M059J (cell line): Measurements from ENCODE around the gene BCAR3. TPM values are rescaled to one million over a fixed set of nuclear protein-coding genes. Genes with fewer than 3 reads are reported as not detected.
A peak's percentile ranks its signal among the peaks of the same experiment; 100 is the strongest.

ENCODE experiments used
- DNase-seq: peaks from one replicate; pipeline ENCODE4 v3.0.0-alpha.2; 2012; ENCODE audit warnings: low read depth
- total RNA-seq: library from RNA; depleted of rRNA; stranded (reverse); fragments of >200 nt; shearing (Covaris generic); gene quantifications from 2 replicates; pipeline ENCODE4 v1.2.3, GENCODE V29; 2014

Gene BCAR3
- total RNA-seq, 1 experiment from 2014 or later: 72.2 TPM

DNA sequence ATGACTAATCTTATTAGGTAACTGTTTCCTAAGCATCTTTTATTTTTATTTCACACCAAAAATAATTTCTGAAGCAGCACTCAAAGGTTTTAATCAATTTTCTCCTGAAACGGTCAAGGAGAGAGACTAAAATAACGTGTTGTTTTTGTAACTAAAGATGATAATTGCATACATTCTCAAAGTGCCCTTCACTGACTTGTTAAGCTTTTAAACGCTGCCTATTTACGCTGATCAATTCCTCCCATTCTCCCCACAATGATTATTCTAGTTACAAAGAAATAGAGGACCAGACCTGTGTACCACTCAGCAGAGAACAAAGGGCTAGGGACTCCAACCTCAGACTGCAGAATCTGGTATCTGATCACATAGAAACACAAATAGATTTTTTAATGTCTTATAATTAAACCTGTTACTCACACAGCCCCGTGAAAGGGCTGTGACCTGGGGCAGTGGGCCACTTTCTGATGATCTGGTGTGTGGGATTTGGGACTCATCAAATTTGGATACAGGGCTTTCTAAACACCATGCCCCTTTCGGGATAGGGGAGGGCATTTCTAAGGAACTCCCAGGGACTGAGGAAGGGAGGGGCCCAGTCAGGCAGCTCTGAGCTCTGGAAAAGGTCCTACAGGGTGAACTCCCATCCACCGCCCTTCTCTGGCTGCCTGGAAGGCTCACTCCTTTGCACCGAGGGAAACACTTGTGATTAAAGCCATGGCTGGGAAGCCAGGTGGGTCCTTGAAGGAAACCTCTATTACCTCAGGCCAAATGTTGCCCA, 65.2 kb downstream of the BCAR3 start:
- DNase-seq: peak; percentile 72

DNA sequence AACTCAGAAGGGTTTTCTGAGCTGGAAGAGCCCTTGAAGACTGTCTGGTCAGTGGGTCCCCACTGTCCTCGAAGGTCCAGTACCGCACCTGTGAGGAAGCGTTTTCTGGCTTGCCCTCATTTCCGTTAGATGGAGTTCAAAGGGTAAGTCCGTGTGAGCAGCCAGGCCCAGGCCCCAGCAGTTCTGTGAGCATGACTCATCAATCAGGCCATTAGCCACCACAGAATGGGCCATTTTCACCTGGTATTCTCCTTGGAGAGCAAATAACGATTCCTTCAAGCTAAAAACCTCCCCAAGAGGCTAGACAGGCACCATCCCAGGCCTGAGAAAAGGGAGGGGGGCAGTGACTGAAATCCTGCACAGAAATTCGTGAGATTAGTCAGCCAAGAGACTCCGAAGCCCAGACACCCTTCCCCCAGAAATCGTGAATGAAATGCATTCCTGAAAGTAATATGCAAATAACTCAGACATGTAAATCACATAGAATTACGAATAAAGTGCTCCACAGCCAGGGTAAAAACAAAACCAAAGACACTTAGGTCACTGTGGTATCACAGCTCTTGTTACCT, 66.0 kb downstream of the BCAR3 start:
- DNase-seq: peak; percentile 94

DNA sequence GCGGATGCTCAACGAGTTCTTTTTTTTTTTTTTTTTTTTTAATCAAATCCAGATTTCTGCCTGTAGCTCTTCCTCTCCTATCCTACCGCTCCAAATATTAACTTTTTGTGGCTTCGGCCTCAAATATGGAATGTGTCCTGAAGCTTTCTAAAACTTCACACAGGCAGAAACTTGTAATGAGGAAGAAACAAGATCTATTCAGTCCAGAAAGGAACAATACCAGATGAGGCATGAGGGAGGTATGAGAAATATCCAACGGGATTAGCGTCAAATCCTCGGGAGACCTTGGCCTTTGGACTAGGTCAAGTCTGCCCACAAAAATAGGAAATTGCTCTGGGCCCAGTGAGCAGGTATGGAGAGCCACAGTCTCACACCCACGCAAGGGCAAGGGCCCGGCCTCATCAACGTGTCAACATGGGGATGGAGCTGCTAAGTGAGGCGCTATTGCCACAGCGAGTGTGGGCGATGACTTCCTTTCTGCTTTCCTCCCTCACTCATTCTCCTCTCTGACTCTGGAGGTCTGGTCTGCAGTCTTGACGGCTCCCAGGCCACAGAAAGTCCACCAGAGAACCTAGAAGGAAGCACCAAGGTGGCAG, 66.6 kb downstream of the BCAR3 start:
- DNase-seq: peak; percentile 70

DNA sequence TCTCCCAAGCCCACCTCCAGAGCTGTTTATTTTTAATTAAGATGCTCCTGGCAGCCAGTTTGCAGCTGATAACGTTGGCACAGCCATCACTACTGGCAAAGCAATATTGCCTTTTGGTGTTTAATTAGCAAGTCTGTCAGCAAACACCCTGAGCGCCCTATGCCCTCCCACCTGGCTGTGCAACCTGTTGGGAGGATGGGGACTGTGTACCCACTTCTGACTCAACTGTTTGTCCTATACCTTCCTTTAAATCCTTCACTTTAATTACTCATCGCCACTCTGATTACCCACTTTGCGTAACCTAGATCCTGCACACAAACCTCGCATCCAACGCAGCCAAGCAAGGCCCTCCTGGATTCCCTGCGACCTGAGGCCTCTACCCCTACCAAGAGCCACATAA, 67.1 kb downstream of the BCAR3 start:
- DNase-seq: no peak

DNA sequence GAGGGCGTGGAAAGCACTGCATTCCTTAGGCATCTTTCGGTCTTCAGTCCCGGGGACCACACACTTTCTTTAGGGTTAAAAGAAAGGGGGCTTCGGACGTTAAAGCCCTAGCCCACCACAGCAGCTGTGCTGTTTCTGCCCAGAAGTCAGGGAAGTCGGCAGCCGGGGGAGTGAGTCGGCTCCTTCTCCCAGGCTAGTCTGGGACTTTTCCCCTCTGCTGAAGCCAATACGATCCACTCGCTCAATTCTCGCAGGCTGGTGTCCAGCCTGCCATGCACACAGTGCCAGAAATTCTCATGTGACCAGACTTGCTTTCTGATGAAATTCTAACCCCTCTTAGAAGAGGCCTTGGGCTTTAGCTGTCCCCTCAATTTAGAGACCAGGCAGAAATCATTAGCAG, 67.7 kb downstream of the BCAR3 start:
- no peak for DNase-seq

DNA sequence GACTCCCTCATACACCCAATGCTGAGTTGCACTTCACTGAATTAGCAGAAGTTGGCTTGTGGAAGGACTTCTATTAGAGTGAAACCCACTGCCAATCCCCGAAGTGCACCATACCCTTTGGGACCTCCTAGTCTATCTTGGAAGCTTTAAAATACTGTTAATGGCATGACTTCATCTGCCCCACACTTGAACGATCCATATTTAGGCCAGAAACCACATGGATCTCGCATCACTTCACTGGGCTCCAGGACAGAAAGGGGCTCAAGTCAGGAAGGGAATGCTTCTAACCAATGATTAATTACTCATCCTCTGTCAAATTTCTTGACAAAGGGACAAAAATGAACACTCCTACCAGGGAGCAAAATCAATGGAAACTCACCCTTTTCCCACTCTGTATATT, 69.1 kb downstream of the BCAR3 start:
- no peak for DNase-seq

DNA sequence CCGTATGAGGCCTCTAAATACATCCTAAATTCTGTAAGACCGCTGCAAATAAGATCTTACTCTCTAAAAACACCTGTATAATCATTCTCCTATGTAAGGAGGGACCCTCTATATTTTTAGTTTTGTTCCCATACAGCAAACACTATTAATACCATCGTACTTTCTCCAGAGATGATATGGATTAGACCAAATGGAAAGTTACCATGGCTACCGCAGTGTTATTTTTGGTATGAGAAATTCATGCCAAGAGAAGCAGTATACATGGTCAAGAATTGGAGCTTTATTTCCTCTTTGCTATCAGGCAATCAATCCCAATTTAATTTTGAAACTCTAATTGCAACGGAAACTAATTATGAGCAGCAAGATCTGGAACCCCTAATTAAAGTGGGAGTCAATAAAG, 70.0 kb downstream of the BCAR3 start:
- DNase-seq: no peak

DNA sequence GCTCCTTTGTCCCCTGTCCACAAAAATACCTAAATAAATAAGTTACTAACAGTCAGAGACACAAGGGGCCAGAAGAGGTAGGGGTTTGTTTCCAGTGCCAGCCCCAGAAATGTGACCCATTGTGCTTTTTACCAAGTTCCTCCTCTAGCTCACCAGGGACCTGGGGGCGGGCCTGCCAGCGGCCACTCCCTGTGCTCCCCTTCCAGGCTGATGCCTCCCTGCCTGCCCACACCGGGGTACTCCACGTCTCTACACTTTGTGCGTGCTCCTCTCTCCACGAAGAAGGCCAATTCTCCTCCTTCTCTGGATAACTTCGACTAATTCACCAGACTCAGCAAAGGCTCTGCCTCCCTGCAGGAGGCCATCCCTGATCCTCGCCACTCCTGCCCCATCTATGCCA, 72.1 kb downstream of the BCAR3 start:
- DNase-seq: no peak

DNA sequence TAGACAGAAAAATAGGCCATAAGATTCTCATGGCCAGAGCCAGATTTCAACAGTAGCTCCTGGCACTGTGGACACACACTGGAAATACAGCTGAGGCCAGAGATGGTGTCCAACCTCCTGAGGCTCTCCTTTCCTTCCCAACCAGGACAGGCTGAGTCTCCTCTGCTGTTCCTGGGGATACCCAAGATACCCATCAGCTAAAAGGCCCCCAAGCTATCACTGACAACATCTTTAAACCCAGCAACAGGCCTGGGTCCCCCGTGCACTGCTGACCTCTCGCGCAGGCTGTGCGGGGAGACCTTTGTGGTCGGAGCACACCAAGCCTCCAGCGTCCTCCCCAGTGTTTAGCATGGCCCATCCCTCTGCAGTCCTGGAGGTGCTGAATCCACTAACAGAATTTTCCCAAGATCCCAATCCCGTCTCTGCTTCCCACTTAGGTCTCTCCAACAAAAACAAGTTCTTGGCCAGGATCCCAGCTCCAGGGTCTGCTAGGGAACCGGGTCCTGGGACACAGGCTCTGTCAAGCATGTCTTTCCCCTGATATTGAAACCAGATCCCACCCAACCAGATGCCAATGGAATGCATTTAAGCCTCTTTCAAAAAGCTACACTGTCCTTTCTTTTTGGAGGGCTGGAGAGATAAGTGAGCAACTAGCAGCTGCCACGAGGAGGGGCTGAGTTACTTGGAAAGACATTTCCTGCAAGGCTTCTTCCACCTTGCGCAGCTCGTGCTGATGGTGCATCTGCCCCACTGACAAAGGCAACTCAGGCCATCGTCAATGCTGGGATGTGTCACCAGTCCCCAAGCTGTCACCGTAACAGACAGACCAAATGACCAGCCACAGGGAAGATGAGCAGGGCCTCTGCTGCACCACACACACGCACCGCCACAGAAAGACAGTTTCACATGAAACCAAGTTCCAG, 73.2 kb downstream of the BCAR3 start:
- no peak for DNase-seq

DNA sequence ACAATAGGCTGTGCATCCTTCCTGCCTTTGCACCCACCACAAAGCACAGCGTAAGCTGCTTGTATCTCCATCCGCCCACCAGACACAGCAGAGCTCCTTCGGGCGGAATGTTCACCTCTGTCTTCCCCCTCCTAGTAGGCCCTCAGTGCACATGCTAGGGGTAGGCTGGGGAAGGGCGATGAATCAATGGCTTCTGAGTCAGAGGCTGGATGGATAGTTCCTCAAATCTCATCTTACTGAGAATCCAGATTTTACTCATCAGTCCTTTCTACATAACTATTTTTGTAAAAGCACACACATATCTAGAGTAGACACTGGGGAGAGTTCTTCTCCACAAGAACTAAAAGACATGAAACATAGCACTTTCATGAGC, 73.8 kb downstream of the BCAR3 start:
- peak; percentile 41 for DNase-seq

DNA sequence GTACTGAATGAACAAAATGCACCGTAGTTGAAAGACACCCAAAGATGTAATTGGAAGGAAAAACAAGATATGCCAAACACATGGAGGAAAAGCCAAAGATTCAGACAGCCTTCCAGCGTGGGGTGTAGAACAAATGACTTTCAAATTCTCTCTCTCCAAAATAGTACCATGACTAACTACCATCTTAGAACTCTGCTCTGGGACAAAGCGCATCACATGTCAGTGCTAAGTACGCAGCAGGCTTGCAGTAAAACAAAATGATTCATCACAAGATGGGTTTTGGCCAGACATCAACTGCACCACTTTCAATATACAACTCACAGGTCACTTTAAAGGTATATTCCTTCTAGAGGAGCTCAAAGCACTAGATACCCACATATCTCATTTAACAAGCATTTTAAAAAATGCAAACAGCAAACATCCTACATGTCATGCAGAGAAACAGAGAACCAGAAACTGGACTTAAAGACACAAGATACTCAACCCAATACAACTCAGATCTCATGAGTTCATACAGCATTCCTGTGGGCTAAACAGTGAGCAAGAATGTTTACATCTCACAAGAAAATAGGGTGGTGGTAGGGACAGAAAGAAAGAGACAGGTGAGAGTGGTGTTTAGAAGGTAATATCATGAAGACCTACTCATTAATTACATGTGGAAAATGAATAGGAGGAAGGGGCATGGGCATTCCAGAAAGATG, 75.7 kb downstream of the BCAR3 start:
- peak; percentile 95 for DNase-seq

DNA sequence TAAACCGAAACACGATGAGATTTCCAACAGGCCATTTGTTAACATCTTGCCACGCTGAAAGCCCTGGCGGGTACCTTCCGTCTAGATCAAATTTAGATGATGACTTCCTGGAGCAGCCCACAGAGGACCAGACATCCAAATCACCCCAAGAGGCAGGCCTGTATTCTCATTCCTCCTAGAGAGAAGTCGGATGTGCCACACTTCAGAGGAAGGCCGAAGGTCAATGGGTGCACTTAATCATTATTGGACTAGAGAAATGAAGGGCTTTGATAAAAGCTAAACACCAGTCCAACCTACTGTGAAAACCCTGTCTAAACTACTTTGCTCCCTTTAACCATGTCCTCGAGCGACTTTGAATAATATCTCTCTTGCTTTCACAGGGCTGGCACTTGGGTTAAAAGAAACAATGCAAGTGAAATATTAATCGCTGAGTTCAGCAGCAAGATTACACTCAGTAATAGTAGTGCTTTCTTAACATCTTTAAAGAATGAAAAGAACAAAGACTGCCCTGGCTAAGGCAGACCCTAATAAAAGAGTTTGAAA, 76.5 kb downstream of the BCAR3 start:
- DNase-seq: no peak

DNA sequence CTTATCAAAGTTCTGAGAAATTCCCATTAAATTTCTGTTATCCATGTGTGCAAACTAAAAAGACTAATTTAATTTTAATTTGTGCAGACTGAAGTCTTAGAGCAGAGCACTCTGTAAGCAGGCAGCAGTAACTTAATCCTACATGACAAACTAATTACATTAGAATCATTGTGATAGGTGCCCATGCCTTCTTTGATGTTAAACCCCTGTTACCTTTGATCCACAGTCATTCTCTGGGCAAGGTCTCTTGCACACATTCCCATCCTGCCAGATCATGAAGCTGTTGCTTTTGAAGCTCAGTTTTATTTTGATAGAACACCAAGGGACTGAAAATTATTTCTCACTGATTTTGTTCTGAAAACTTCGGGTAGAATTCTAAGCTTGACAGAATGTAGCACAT, 77.2 kb downstream of the BCAR3 start:
- no peak for DNase-seq

DNA sequence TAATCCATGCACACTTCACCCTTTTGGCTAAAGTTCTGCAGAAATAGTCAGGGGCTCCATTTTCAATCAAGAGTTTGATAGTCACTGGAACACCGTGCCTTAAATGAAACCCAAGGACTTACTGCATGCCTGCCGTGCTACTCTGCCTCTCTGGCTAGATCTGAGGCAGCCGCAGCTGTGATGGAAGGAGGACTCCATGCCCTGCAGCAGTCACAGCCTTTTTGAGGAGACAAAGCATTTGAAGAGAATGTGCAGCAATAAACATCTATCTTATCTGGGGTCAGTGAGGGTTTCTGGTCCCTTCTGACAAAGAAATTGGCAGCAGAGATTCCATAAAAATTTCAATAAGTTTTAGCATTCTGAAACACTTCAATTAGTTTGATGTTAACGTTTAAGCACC, 78.0 kb downstream of the BCAR3 start:
- no peak for DNase-seq

DNA sequence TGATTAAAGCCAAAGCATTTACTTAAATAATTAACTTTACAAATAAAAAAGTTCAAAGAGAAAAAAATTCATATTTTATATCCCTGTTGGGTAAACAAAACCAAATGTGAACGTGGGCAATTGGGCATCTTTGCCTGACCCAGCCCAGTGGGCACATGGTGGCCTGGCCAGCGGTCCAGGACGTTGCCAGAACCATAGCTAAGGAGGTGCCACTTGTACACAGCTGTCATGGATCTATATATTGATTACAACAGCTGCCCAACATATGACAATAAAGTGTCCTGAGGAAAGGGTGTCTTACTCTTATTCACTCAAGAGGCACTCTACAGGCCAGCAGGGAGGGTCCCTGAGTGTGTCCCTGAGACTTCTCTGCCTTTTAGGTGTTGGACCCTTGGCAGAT, 78.5 kb downstream of the BCAR3 start:
- no peak for DNase-seq

DNA sequence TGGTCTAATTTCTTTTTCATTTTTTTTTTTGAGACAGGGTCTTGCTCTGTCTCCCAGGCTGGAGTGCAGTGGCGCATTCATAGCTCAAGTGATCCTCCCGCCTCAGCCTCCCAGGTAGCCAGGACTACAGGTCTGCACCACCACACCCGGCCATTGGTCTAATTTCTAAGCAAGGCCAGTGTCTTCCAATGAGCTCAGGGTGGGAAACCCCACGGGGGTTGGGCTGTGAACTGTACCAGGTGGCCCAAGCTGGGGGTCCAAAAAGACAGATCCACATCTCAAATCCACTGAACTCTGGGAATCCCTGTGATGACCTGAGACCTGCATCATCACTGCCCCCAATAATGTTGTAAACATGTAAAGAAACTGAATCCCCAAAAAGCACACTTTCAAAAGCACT, 79.5 kb downstream of the BCAR3 start:
- no peak for DNase-seq

DNA sequence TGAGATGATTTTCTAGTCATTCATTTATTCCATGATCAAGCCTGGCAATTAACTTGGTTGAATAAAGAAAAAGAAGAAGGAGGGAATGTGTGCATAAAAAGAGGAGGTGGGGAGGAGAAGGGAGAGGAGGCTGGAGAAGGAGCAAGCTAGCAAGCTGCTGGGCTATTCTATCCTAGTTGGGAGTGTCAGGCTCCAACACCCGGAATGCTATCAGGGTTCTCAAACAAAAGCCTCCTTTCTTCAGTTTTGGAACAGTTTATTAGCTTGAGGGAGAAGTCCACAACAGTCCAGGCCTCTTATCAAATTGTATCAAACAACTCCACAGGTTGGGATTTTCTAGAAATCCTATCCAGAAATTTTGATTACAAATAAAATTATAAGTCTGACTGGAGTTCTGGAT, 80.0 kb downstream of the BCAR3 start:
- no peak for DNase-seq

DNA sequence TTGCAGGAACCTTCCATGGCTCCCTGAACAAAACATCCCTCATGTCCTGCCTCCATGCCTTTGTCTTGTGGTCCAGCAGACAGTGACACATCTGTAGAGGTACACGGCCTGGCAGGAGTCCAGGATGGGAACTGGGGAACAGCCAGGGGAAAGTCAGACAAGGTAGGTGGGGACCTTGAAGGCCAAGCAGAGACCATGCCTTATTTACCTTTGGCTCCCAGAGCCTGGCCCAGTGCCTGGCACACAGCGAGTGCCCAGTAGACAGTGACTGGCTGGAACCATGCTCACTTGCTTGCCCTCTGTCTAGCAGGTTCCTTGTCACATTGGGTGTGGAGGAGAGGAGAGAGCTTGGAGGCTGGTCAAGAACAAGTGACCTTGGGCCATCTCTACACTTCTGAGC, 81.0 kb downstream of the BCAR3 start:
- DNase-seq: no peak

DNA sequence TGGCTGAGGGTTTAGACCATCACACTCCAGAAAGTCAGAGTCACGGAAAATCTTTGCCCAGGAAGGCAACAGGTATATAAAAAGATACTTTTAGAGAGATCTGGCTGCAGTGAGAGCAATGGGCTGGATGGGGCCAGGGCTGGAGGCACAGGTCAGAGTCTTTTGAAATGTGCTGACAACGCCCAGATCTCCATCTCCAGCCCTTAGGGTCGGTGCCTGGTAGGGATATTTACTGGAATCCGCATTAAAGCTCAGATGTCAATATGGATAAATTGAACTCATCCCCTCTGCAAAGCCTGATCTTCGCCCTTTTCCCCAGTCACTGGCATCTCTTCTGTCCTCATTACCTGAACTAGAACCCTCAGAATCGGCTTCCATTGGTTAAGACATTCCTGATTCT, 82.2 kb downstream of the BCAR3 start:
- no peak for DNase-seq

DNA sequence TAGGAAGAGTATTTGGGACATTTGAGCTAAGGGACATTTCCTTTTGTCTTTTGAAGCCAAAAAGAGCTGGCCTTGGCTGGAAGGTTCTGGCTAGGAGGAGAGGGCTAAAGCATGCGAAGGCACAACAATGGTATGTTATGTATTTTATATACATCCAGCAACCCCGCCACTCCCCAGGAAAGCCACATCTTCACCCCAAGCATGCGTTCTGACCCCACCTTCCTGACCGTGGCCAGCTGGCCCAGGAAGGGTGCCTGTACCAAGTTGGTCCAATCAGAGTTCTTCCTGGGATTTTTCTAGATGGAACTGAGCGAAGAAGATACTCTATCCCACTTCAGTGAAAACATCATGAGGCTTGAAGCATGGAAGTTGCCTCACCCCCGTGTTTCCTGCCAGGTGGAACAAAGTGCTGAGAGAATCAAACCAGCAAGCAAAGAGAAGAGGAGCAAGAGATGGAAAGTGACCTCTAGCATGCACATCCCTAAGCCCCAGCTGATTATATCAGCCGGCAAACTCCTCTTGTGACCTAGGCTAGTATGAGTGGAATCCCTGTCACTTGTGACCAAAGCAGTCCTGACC, 82.7 kb downstream of the BCAR3 start:
- no peak for DNase-seq

DNA sequence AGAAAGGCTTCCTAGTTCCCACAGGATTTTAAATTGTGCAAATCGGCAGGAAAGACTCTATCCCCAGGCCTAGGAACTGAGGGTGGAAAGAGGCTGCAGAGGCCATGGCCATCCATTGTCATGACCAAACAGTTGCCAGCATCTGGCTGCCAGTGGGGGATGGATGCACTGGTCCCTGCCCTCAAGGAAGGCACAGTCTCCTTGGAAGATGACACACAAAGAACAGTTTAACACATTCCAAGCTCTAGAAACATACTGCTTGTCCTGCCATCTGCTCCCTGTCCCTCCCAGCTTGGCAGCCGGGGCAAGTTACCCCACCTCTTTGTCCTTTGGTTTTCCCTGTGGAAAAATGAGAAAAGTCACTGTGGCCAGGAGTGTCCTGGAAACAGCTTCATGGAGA, 83.2 kb downstream of the BCAR3 start:
- DNase-seq: no peak
